Upper lobe of right lung (tissue), 1 donor: ENCODE results near the gene CDCP1. TPM values are rescaled to one million over a fixed set of nuclear protein-coding genes. Genes with fewer than 3 reads are reported as not detected.

Source experiments
- ATAC-seq: fragments of 200-7000 bp; cut with Tn5 transposase; one replicate; pipeline ENCODE4 v1.9.1; 2020; ENCODE audit warnings: mild to moderate bottlenecking, moderate library complexity
- DNase-seq: peaks from one replicate; pipeline ENCODE4 v3.0.0-alpha.2; 2020
- H3K27ac ChIP-seq: fragments of 200-600 bp; one replicate; pipeline ENCODE4 v1.8.0; 2022
- H3K27me3 ChIP-seq: fragments of 200-600 bp; one replicate; pipeline ENCODE4 v1.8.0; 2022; ENCODE audit warnings: mild to moderate bottlenecking
- H3K36me3 ChIP-seq: fragments of 200-600 bp; one replicate; pipeline ENCODE4 v1.8.0; 2022
- H3K4me1 ChIP-seq: fragments of 200-600 bp; one replicate; pipeline ENCODE4 v1.8.0; 2022
- H3K4me3 ChIP-seq: fragments of 200-600 bp; one replicate; pipeline ENCODE4 v1.8.0; 2022; ENCODE audit warnings: mild to moderate bottlenecking
- H3K9me3 ChIP-seq: fragments of 200-600 bp; one replicate; pipeline ENCODE4 v1.8.0; 2022
- CTCF ChIP-seq: fragments of 200-600 bp; IDR thresholded peaks from one replicate; pipeline ENCODE4 v1.8.0; 2022; ENCODE audit warnings: antibody characterized with exemption
- intact Hi-C: fragments of 100-400 bp; cut with DNase I; formaldehyde crosslinking; loops from one replicate; pipeline ENCODE4 v1.11.0; 2022
- total RNA-seq: library from RNA; stranded (reverse); fragmentation: NEBNext Ultra II Directional; extraction: Animal tissue kit (Norgen Biotek cat#: 25700); gene quantifications from one replicate; pipeline ENCODE4 v1.2.1, GENCODE V29; 2021
- donor health status: DM: no; HTN: yes; CAD: no; lungs with severe emphysema.

The CDCP1 gene
- total RNA-seq, 1 donor from 2014 or later: 19.1 TPM

DNA sequence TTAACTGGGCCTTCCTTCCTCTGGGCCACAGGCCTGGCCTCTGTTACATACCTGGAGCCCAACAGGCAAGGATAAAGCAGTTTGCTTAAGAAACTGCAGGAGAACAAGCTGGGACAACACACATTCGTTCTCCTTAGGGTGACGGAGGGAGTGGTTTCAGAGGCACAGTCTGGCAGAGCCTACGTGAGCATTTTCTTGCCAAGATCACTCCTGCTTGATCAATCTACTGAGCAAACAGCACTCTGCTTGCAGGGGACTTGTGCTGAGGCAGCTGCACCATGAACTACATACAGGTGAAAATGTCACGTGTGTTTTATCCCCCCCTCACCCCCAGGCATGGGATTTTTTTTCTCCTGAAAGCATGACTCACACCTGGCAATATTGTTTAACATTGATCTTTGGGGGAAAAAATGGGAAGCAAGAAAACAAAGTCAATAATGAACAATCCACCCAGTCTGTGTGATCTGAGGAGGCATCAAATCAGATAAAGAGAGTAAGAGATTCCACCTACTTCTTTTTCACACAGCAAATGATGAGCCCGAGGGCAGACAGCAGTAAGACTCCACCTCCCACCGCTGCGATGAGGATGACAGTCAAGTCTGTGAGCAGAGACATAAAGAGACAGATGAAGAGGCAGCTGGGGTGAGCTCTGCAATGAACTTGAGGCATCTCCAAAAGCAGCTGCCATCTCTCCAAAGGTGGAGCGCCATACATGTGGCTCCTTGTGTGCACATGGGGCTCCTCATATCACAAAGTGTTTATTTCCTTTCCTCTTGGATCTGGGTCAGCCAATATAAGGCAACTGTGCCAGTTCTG, 57.4 kb downstream of the CDCP1 start:
- no peak overlapping the region for H3K27ac ChIP-seq
- peak; percentile 67 for ATAC-seq

GRCh38 chr3:45087155-45087554, 59.0 kb downstream of the CDCP1 start:
- Histone ChIP-seq H3K27ac (no peak overlapping the region), H3K36me3 (no peaks in the 10 kb centered on the region), H3K27me3 (no peaks in the 10 kb centered on the region), H3K4me1 (no peaks in the 10 kb centered on the region), H3K9me3 (no peaks in the 10 kb centered on the region), H3K4me3 (no peak overlapping the region)
- DNase-seq: no peak
- TF ChIP-seq CTCF: no peak
- no peak for ATAC-seq
- intact Hi-C loops: no loop called here

More for the DNA sequence above, 57.4 kb downstream of the CDCP1 start:
- H3K4me3 ChIP-seq: no peak overlapping the region
- H3K36me3 ChIP-seq: no peaks in the 10 kb centered on the region
- no peaks in the 10 kb centered on the region for H3K4me1 ChIP-seq
- DNase-seq: no peak
- TF ChIP-seq CTCF: no peak
- no peaks in the 10 kb centered on the region for H3K9me3 ChIP-seq
- H3K27me3 ChIP-seq: no peaks in the 10 kb centered on the region
- intact Hi-C loops: no loop called here

- Histone ChIP-seq H3K27ac (no peak overlapping the region), H3K4me3 (no peak overlapping the region), H3K9me3 (no peaks in the 10 kb centered on the region), H3K27me3 (no peaks in the 10 kb centered on the region), H3K36me3 (no peaks in the 10 kb centered on the region), H3K4me1 (no peaks in the 10 kb centered on the region)
- ATAC-seq (no peak), DNase-seq (no peak)
- intact Hi-C loops: no loop called here
- TF ChIP-seq CTCF: no peak
Observed at GRCh38 chr3:45084820-45085816, 61.1 kb downstream of the CDCP1 start.

DNA sequence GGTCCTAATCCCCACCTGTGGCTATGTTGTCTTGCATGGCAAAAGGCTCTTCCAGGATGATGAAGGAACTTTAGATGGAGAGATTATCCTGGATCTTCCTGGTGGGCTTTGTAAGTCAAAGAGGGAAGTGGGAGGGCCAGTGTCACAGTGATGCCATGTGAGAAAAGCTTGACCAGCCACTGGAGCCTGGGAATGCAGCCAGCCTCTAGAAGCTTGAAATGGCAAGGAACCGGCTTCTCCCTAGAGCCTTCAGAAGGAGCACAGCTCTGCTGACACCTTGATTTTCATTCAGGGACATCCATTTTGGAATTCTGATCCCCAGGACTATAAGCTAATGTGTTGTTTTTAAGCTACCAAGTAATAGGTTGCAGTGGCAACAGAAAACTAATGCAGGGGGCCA, 61.8 kb downstream of the CDCP1 start:
- ATAC-seq: no peak
- TF ChIP-seq CTCF: no peak
- no peak overlapping the region for H3K4me3 ChIP-seq

DNA sequence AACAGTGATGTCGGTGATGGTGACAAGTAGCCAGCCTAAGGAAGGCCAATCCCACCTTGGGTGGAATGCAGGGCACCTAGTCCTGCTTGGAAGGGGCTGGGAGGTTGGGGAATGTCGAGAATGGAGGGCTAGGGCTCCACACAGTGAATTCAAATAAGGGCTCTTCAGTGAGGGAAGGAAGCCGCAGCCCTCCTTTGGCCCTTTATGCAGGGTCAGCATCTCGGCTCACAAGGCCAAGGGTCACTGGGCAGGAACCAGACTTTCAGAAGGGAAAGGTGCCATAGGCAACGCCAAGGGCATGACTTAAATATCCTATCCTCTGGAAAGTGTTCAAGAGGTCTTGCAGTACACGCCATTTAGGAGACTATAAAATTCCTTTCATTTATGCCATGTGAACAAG, 63.2 kb downstream of the CDCP1 start:
- DNase-seq: no peak
- Histone ChIP-seq H3K27ac (no peak overlapping the region), H3K36me3 (no peaks in the 10 kb centered on the region), H3K27me3 (no peaks in the 10 kb centered on the region), H3K4me1 (no peaks in the 10 kb centered on the region), H3K9me3 (no peaks in the 10 kb centered on the region), H3K4me3 (no peak overlapping the region)
- intact Hi-C loops: no loop called here
- ATAC-seq: no peak
- no peak for TF ChIP-seq CTCF

More for the DNA sequence above, 61.8 kb downstream of the CDCP1 start:
- H3K9me3 ChIP-seq: no peaks in the 10 kb centered on the region
- DNase-seq: no peak
- no peaks in the 10 kb centered on the region for H3K27me3 ChIP-seq
- H3K36me3 ChIP-seq: no peaks in the 10 kb centered on the region
- H3K4me1 ChIP-seq: no peaks in the 10 kb centered on the region
- no peak overlapping the region for H3K27ac ChIP-seq
- intact Hi-C loops: no loop called here
